ENCODE data around the gene PRSS16.

DNA sequence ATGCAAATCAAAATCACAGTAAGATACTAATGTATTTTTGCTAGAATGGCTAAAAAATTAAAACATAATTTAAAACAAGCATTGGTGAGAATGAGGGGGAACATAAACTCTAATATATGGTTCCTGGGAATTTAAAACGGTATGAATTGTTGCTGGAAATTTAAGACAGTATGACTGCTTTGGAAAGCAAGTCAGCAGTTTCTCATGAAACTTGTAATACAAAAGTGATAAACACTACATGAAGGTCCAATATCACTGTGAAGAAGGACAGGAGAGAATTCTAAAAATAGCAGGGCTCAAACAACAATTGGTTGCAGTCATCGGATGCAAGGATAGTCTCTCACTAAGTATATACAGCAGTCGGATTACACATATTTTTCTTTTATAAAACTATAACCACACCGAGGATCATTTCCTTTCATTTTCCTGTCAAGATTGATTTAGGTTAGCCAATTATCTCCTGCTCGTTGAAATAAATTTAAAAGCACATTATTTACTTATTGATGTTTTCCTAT is 18.5 kb upstream of the PRSS16 start:
- TF ChIP-seq, protein P1, sequence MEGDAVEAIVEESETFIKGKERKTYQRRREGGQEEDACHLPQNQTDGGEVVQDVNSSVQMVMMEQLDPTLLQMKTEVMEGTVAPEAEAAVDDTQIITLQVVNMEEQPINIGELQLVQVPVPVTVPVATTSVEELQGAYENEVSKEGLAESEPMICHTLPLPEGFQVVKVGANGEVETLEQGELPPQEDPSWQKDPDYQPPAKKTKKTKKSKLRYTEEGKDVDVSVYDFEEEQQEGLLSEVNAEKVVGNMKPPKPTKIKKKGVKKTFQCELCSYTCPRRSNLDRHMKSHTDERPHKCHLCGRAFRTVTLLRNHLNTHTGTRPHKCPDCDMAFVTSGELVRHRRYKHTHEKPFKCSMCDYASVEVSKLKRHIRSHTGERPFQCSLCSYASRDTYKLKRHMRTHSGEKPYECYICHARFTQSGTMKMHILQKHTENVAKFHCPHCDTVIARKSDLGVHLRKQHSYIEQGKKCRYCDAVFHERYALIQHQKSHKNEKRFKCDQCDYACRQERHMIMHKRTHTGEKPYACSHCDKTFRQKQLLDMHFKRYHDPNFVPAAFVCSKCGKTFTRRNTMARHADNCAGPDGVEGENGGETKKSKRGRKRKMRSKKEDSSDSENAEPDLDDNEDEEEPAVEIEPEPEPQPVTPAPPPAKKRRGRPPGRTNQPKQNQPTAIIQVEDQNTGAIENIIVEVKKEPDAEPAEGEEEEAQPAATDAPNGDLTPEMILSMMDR (IDR thresholded peaks at IDR 0.05): no peak
- TF ChIP-seq POLR2A (IDR thresholded peaks at IDR 0.05) (no peak), POLR2AphosphoS5 (IDR thresholded peaks at IDR 0.05) (no peak)

Measured in prostate gland (tissue), 2 donors.